ENCODE results near the gene FAM107B.

The FAM107B gene

GRCh38 chr10:14586901-14587300 is 187.8 kb downstream of the FAM107B start:
- no peak for DNase-seq (ENCODE audit: extremely low read depth, low read depth)
- TF ChIP-seq, protein P1, sequence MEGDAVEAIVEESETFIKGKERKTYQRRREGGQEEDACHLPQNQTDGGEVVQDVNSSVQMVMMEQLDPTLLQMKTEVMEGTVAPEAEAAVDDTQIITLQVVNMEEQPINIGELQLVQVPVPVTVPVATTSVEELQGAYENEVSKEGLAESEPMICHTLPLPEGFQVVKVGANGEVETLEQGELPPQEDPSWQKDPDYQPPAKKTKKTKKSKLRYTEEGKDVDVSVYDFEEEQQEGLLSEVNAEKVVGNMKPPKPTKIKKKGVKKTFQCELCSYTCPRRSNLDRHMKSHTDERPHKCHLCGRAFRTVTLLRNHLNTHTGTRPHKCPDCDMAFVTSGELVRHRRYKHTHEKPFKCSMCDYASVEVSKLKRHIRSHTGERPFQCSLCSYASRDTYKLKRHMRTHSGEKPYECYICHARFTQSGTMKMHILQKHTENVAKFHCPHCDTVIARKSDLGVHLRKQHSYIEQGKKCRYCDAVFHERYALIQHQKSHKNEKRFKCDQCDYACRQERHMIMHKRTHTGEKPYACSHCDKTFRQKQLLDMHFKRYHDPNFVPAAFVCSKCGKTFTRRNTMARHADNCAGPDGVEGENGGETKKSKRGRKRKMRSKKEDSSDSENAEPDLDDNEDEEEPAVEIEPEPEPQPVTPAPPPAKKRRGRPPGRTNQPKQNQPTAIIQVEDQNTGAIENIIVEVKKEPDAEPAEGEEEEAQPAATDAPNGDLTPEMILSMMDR (IDR thresholded peaks at IDR 0.05; ENCODE audit: low read depth, low read length, missing control alignments), result no peak
- H3K4me3 ChIP-seq (replicated peaks; ENCODE audit: low read depth, low read length), result no peak overlapping the region

DNA sequence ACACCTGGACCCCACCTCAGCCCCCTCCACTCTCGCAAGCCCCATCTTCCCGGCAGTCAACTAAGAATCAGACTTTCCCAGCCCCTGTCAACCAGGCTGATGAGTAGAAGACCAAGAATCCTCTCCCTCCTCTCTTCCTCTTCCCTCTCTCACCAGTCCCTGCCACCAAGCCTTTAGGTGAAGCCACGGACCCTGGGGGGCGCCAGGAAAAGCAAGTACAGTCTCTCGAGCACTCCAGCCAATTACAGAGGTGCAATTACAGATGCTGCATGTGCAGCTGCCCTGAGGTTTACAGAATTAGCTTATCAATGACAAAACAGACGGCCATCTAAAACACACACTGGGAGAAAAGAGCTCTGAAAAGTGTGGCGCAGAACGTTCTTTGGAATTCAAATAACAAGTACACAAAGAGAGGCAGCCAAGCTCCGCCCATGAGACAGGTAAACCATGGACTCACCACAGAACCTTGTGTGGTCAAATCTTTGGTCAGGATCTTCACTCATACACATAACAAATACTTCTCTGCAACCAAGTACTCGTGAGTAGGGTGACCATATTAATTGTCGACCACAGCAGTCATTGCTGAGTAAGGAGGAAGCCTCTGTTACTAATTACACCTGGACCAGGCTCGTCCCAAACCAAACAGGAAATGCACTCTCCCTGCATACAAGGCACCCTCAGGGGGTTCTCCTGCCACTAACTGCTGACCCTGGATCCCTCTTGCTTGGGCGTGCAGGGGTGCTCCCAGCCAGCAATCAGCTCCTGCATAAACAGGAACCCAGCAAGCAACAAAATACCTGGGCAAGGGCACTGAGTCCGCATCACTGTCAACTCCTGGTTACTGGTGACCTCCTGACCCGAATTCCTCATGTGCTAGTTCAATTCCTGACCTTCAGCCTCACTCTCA is 189.2 kb downstream of the FAM107B start:
- DNase-seq (ENCODE audit: extremely low read depth, low read depth), result no peak
- TF ChIP-seq, protein P1 (IDR thresholded peaks at IDR 0.05; ENCODE audit: low read depth, low read length, missing control alignments), result no peak
- H3K4me3 ChIP-seq (replicated peaks; ENCODE audit: low read depth, low read length), result no peak overlapping the region

GRCh38 chr10:14584661-14585060 is 190.0 kb downstream of the FAM107B start:
- no peak overlapping the region for H3K4me3 ChIP-seq (replicated peaks; ENCODE audit: low read depth, low read length)
- DNase-seq (ENCODE audit: extremely low read depth, low read depth), result no peak
- TF ChIP-seq, protein P1 (IDR thresholded peaks at IDR 0.05; ENCODE audit: low read depth, low read length, missing control alignments), result no peak

GRCh38 chr10:14583967-14584366 is 190.7 kb downstream of the FAM107B start:
- no peak for DNase-seq (ENCODE audit: extremely low read depth, low read depth)
- H3K4me3 ChIP-seq (replicated peaks; ENCODE audit: low read depth, low read length), result no peak overlapping the region
- TF ChIP-seq, protein P1 (IDR thresholded peaks at IDR 0.05; ENCODE audit: low read depth, low read length, missing control alignments), result no peak

DNA sequence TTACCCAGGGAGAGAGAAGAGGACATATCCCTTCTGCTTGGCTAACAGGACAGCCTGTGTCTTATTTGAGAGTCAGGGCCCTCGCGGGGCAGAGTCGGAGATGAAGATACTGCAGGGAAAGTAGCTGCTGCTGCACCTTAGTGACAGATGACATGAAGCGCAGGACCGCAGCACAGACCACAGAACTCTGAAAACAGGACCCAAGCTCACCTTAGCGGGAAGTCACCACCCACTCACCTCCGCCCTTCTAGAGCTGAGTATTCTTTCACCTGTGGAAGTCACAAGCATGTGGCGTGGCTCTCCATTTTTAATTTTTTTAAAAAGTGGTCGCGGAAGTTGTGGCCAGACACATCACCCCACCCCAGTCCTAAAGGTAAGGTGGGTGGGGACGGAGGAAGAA is 191.4 kb downstream of the FAM107B start:
- H3K4me3 ChIP-seq (replicated peaks; ENCODE audit: low read depth, low read length), result no peak overlapping the region
- DNase-seq (ENCODE audit: extremely low read depth, low read depth), result no peak
- TF ChIP-seq, protein P1 (IDR thresholded peaks at IDR 0.05; ENCODE audit: low read depth, low read length, missing control alignments), result no peak

DNA sequence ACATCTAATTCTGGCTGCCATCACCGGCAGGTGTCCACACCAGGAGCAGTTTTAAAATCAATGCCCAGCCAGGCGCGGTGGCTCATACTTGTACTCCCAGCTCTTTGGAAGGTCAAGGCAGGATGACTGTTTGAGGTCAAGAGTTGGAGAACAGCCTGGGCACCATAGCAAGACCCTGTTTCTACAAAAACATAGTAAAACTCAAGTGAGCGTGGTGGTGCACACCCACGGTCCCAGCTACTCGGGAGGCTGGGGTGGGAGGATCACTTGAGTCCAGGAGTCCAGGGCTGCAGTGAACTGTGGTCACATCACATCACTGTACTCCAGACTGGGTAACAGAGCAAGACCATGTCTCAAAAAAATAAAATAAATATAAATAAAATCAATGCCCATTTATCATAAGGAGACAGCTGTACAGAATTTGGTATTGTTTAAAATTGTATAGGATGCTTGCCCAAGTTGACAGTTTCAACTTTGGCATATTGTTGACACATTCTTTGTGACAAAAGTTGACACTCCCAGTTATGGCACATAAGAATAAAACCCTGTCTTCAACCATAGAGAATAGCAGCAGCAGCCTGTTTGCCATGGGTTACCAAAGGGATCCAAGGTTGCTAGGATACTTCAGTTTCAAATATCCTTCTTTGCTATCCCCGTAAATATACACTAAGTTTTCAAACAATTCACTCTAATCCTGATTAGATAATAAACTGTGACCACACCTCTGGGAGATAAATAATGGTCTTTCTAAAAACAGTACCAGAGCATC is 193.0 kb downstream of the FAM107B start:
- no peak overlapping the region for H3K4me3 ChIP-seq (replicated peaks; ENCODE audit: low read depth, low read length)
- TF ChIP-seq, protein P1 (IDR thresholded peaks at IDR 0.05; ENCODE audit: low read depth, low read length, missing control alignments), result no peak
- no peak for DNase-seq (ENCODE audit: extremely low read depth, low read depth)

Data from HFF-Myc (cell line).